DND-41 (cell line): ENCODE measurements around the gene EIF2S3.

Experiments
- CTCF ChIP-seq: IDR thresholded peaks from 2 replicates; pipeline ENCODE4 v1.5.1; 2012; ENCODE audit warnings: borderline replicate concordance, low read length, moderate library complexity, mild to moderate bottlenecking; ENCODE audit not compliant: poor library complexity, severe bottlenecking; ENCODE audit errors: extremely low read depth
- EZH2 ChIP-seq: IDR thresholded peaks from 3 replicates; pipeline ENCODE4 v1.6.1; 2012; ENCODE audit warnings: borderline replicate concordance, low read depth, mild to moderate bottlenecking, moderate library complexity, low read length, inconsistent platforms; ENCODE audit not compliant: severe bottlenecking

GRCh38 chrX:24117258-24117657, 62.5 kb downstream of the EIF2S3 start:
- TF ChIP-seq CTCF, result no peak
- no peak for TF ChIP-seq EZH2
